Naive thymus-derived CD8-positive, alpha-beta T cell (primary cell): ENCODE results near the gene FAM25C. TPM values are rescaled to one million over a fixed set of nuclear protein-coding genes. Genes with fewer than 3 reads are reported as not detected.
"Not testable (repeated sequence)": the region's sequence is repeated elsewhere in the genome, so short reads cannot be mapped to it uniquely, and the experiment has no call there.

Experiments
- ATAC-seq, 2 donors: fragments of 150-1000 bp; cut with Tn5 transposase in 1 of 2; sonication (Bioruptor Pico), chemical (Tn5 transposase) in 1 of 2; 1 replicate in 1 of 2; 2 replicates in 1 of 2; pipeline ENCODE4 v1.10.0; 2021; ENCODE audit warnings: mild to moderate bottlenecking in 2 of 2, moderate library complexity in 2 of 2
- POLR2A ChIA-PET: fragments of 350-600 bp; sonication (Branson Sonifier 250); formaldehyde crosslinking; loops from one replicate; lab custom pipeline; 2021; ENCODE audit warnings: antibody characterized with exemption; lab: Charles Lee
- DNase-seq, 10 donors: peaks; one replicate each; pipeline versions ENCODE4 v3.0.0 to v3.0.0-alpha.2; 2020 to 2022
- H3K27ac Mint-ChIP-seq, 10 donors: one replicate each; pipeline ENCODE4 v1.8.0; 2020 to 2022; ENCODE audit warnings: mild to moderate bottlenecking in 10 of 10, mixed read lengths in 10 of 10, moderate library complexity in 4 of 10, inconsistent platforms in 1 of 10
- H3K27me3 Mint-ChIP-seq, 5 donors: one replicate each; pipeline ENCODE4 v1.8.0; 2021 to 2022; ENCODE audit warnings: mixed read lengths in 5 of 5
- H3K36me3 Mint-ChIP-seq, 3 donors: one replicate each; pipeline ENCODE4 v1.8.0; 2020 to 2022; ENCODE audit warnings: mixed read lengths in 3 of 3, mild to moderate bottlenecking in 2 of 3, inconsistent platforms in 1 of 3
- H3K4me1 Mint-ChIP-seq, 4 donors: one replicate each; pipeline ENCODE4 v1.8.0; 2021 to 2022; ENCODE audit warnings: mixed read lengths in 4 of 4
- H3K4me3 Mint-ChIP-seq, 10 donors: one replicate each; pipeline ENCODE4 v1.8.0; 2020 to 2022; ENCODE audit warnings: mild to moderate bottlenecking in 10 of 10, mixed read lengths in 10 of 10, moderate library complexity in 6 of 10, inconsistent platforms in 1 of 10
- H3K9me3 Mint-ChIP-seq, 9 donors: one replicate each; pipeline ENCODE4 v1.8.0; 2020 to 2022; ENCODE audit warnings: mixed read lengths in 9 of 9, mild to moderate bottlenecking in 3 of 9, inconsistent platforms in 1 of 9, moderate library complexity in 1 of 9
- polyA plus RNA-seq, 3 donors: library from polyadenylated mRNA; unstranded; fragments of 300-500 nt; fragmentation: Illumina TruSeq; gene quantifications; one replicate each; pipeline ENCODE4 v1.2.3, GENCODE V29; 2021
- total RNA-seq, 8 experiments: library from RNA in 2 of 8; stranded (reverse) in 2 of 8; gene quantifications; one replicate each; pipeline ENCODE4 v1.2.3 and lab custom pipeline; 2021 to 2026

The FAM25C gene
- total and polyA plus RNA-seq, 5 experiments from 2014 or later, result not detected

DNA sequence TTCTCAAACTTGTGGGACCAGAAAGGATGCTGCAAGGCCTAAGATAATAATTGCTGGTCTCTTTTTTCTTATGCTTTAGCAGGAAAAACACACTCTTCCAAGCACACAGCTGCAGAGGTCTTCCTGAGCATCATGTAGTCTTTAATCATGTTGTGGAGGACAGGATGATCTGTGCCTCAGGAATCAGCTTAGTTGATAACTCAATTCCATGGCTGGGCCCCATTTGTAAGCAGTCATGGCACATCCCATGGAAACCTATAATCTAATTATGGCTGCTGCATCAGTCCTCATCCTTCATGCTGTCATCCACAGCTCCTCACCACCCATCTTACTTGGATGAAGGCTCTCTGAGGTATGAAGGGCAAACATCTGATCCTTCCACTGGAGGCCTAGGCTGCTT lies 26.5 kb downstream of the FAM25C start:
- H3K27ac Mint-ChIP-seq, POLR2A ChIA-PET, H3K36me3 Mint-ChIP-seq, H3K9me3 Mint-ChIP-seq, DNase-seq, H3K4me1 Mint-ChIP-seq, H3K4me3 Mint-ChIP-seq, H3K27me3 Mint-ChIP-seq, ATAC-seq: not testable (repeated sequence)

DNA sequence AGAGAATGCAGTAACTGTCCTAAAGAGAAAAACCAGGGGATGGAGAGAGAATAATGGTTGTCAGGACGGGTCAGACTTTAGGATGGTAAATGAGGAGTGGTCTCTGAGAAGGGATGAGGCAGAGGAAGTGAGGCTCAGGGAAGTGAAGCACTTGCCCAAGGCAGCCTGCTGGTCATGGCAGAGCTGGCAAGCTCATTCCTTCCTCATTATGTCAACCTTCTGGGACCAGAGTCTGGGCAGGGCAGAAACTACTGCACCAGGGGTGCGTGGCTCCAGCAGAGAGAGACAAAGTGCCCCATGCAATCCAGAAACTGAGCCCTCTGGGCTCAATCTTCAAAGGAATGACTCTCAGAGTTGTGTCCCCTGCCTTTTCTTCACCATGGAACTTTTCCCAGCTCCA lies 27.5 kb downstream of the FAM25C start:
- H3K9me3 Mint-ChIP-seq, H3K36me3 Mint-ChIP-seq, H3K4me3 Mint-ChIP-seq, ATAC-seq, POLR2A ChIA-PET, DNase-seq, H3K4me1 Mint-ChIP-seq, H3K27me3 Mint-ChIP-seq, H3K27ac Mint-ChIP-seq: not testable (repeated sequence)

DNA sequence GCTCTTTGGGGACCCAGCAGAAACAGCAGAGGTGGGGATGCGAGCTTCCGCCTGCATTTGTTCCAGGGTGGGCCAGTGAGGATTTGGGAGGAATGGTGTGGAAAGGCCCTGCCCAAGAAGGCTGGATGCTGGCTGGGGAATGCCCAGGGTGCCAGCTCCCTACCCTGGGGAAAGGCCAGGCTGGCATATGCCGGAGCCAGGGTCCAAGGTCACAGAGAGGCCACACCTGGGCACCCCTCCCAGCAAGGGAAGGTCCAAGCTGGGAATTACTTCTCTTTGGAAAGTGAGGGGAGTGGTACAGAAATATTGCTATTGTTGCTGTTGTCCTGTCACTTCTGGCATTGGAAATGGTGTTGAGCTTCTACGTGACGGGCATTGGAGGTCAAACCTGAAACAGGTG lies 28.0 kb downstream of the FAM25C start:
- ATAC-seq, POLR2A ChIA-PET, H3K4me3 Mint-ChIP-seq, H3K27me3 Mint-ChIP-seq, H3K9me3 Mint-ChIP-seq, H3K27ac Mint-ChIP-seq, H3K36me3 Mint-ChIP-seq, DNase-seq, H3K4me1 Mint-ChIP-seq: not testable (repeated sequence)

DNA sequence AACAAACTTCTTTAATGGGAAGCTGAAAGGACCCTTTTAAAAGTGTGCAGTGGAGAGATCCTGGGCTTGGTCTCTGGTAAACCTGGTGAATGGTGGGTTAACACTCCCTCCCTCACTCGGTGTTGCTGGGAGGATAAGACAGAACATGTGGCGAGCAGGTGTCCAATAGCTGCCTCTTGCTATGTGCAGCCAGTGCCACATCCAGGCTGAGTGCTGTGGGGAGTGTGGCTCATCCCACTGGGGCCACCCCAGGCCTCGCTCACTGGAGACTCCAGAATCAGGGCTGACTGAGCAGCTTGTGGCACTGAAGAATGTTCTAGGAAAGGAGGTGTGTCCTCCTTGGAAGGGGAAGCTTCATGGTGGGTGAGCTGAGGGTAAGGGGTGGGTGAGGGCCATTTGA lies 29.5 kb downstream of the FAM25C start:
- H3K4me1 Mint-ChIP-seq, H3K4me3 Mint-ChIP-seq, H3K36me3 Mint-ChIP-seq, ATAC-seq, H3K27ac Mint-ChIP-seq, DNase-seq, POLR2A ChIA-PET, H3K27me3 Mint-ChIP-seq, H3K9me3 Mint-ChIP-seq: not testable (repeated sequence)

DNA sequence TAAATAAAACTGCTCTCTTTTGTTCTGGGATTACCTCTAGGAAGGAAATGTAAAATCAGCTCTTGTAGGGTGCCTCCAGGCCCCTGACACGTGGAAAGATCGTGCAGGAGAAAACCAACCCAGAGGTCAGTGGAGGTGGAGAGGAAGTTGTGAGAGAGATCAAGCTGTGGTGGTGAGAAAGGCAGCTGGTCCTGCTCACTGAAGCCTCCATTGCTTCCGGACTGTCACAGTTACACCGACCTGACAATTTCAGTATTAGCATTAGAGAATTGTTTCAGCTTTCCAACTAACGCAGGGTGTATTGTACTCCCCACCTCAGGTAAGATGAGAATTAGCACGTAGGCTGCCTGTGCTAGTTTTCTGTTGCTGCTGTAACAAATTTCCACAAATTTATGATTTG lies 30.6 kb downstream of the FAM25C start:
- DNase-seq, H3K4me3 Mint-ChIP-seq: not testable (repeated sequence)

GRCh38 chr10:47964280-47965063 lies 35.1 kb downstream of the FAM25C start:
- H3K9me3 Mint-ChIP-seq, H3K27me3 Mint-ChIP-seq, H3K4me3 Mint-ChIP-seq, DNase-seq, H3K36me3 Mint-ChIP-seq, H3K4me1 Mint-ChIP-seq, H3K27ac Mint-ChIP-seq, POLR2A ChIA-PET, ATAC-seq: not testable (repeated sequence)

More for the DNA sequence above, 30.6 kb downstream of the FAM25C start:
- H3K27ac Mint-ChIP-seq, H3K4me1 Mint-ChIP-seq, ATAC-seq, H3K9me3 Mint-ChIP-seq, H3K27me3 Mint-ChIP-seq, H3K36me3 Mint-ChIP-seq, POLR2A ChIA-PET: not testable (repeated sequence)

DNA sequence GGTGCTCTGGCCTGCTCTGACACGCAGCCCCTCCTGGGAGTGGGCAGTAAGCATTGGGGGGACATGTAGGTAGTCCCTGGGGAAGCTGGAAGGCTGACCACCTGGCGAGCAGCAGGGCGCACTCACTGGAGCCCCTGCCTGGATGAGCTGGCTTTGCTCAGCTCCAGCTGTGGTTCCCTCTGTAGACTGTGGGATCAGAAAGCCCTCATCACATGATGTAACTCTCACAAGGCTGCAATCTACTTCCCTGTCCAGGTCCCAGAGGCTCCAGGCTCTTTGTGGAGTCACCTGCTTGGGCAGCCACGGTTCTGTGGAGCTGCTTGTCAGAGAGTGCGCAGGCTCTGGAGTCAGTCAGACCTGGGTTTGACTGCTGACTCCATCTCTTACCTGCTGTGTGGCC lies 36.8 kb downstream of the FAM25C start:
- H3K27me3 Mint-ChIP-seq, H3K36me3 Mint-ChIP-seq, ATAC-seq, POLR2A ChIA-PET, H3K27ac Mint-ChIP-seq, DNase-seq, H3K4me1 Mint-ChIP-seq, H3K9me3 Mint-ChIP-seq, H3K4me3 Mint-ChIP-seq: not testable (repeated sequence)

DNA sequence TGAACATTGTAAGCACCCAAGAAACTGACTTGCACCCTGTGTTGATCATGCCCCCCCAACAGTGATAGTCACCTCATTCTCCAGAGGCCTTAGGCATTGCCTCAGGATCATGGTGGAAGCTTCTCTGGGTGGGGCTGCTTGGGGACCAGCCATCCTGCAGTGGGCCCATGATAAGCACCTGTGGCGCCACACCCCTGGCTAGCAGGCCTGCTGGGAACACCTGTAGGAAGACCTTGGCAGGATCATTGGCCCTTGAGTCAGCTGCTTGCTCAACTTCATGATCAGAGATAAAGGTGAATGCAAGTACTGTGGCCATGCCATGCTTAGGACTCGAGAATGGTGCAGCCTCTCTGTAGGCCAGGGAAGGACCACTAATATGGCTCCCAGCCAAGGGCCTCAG lies 38.9 kb downstream of the FAM25C start:
- H3K27ac Mint-ChIP-seq, ATAC-seq, H3K36me3 Mint-ChIP-seq, H3K4me1 Mint-ChIP-seq, H3K9me3 Mint-ChIP-seq, H3K27me3 Mint-ChIP-seq, POLR2A ChIA-PET, H3K4me3 Mint-ChIP-seq, DNase-seq: not testable (repeated sequence)

DNA sequence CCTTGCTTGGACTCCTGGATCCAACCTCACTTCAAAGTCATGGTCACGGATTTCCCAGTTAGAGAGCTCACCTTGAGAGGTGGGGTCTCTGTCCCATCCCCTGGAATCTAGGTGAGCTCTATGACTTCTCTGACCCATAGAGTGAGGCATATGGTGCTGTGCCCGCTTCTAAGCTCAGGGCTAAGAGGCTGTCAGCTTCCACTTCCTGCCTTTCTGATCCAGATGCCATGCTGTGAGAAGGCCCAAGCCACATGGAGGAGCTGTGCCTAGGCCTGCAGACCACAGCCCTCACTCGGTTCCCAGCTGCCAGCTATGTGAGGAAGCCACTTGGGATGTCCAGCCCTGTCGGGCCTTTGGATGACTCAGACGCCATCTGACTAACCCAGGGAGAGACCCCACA lies 39.9 kb downstream of the FAM25C start:
- POLR2A ChIA-PET, H3K27me3 Mint-ChIP-seq, H3K36me3 Mint-ChIP-seq, ATAC-seq, H3K4me3 Mint-ChIP-seq, DNase-seq, H3K27ac Mint-ChIP-seq, H3K9me3 Mint-ChIP-seq, H3K4me1 Mint-ChIP-seq: not testable (repeated sequence)

DNA sequence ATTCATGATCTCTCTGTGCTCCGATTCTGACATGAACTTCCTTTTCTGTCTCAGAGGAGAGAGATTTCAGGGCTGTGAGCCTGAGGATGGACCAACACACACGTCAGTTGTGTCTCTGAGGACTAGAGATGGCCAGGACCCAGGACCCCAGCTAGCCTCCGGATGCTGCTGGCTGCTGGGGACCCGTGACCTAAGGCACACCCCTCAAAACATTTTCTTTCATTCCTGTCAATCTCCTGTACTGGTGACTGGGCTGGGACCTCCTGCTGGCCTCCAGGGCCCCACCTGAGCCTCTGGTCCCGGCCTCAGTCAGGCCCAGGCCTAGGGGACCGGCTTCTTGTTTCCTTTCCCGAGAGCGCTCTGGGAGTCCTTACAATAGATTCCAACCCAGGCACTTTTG lies 42.4 kb downstream of the FAM25C start:
- H3K27ac Mint-ChIP-seq, POLR2A ChIA-PET, H3K4me3 Mint-ChIP-seq, H3K4me1 Mint-ChIP-seq, H3K27me3 Mint-ChIP-seq, H3K36me3 Mint-ChIP-seq, H3K9me3 Mint-ChIP-seq, ATAC-seq: not testable (repeated sequence)
- peak in 1 of 10 donors; percentile 49 for DNase-seq

GRCh38 chr10:47947424-47947823 lies 52.2 kb downstream of the FAM25C start:
- POLR2A ChIA-PET, H3K9me3 Mint-ChIP-seq, DNase-seq: not testable (repeated sequence)

More at GRCh38 chr10:47947424-47947823, 52.2 kb downstream of the FAM25C start:
- not testable (repeated sequence) for H3K27ac Mint-ChIP-seq, H3K4me1 Mint-ChIP-seq, H3K4me3 Mint-ChIP-seq, H3K36me3 Mint-ChIP-seq, ATAC-seq
- peaks cover 0 to 12% (median 0%) of the 10 kb centered on the region in 5 donors for H3K27me3 Mint-ChIP-seq
